Vagina (tissue), 2 donors: ENCODE measurements around the gene CISH. TPM values are rescaled to one million over a fixed set of nuclear protein-coding genes. Genes with fewer than 3 reads are reported as not detected.

Experiments used
- DNase-seq, 2 donors: peaks; one replicate each; pipeline ENCODE4 v3.0.0-alpha.2; 2017; ENCODE audit errors: extremely low spot score in 2 of 2
- H3K27ac ChIP-seq: fragments of 200-600 bp; sonication (generic); one replicate; pipeline ENCODE4 v1.5.1; 2019
- H3K27me3 ChIP-seq: fragments of 200-600 bp; sonication (generic); one replicate; pipeline ENCODE4 v1.5.1; 2019
- H3K36me3 ChIP-seq, 2 donors: fragments of 200-600 bp; sonication (generic); one replicate each; pipeline ENCODE4 v1.5.1; 2017 to 2019
- H3K4me1 ChIP-seq: fragments of 200-600 bp; sonication (generic); one replicate; pipeline ENCODE4 v1.5.1; 2019
- H3K4me3 ChIP-seq, 2 donors: fragments of 200-600 bp; sonication (generic); 1 replicate in 1 of 2; 2 replicates in 1 of 2; pipeline ENCODE4 v1.5.1; 2016 to 2019
- H3K9me3 ChIP-seq: fragments of 200-600 bp; sonication (generic); one replicate; pipeline ENCODE4 v1.5.1; 2019
- CTCF ChIP-seq, 3 experiments: fragments of 450-650 bp in 2 of 3; fragments of 200-600 bp in 1 of 3; sonication (generic) in 1 of 3; IDR thresholded peaks; one replicate each; pipeline ENCODE4 v1.5.1; 2017 to 2019; ENCODE audit warnings: antibody characterized with exemption in 3 of 3, mild to moderate bottlenecking in 2 of 3, moderate library complexity in 2 of 3
- POLR2A ChIP-seq, 2 donors: fragments of 450-650 bp; IDR thresholded peaks; one replicate each; pipeline ENCODE4 v1.6.1; 2017; ENCODE audit warnings: antibody characterized with exemption in 2 of 2, mild to moderate bottlenecking in 2 of 2, moderate library complexity in 2 of 2
- POLR2AphosphoS5 ChIP-seq, 2 donors: sonication (generic); formaldehyde crosslinking; IDR thresholded peaks; one replicate each; pipeline ENCODE4 v1.9.0; 2017; ENCODE audit warnings: antibody characterized with exemption in 2 of 2, mild to moderate bottlenecking in 2 of 2, low read depth in 1 of 2; ENCODE audit not compliant: insufficient read depth in 1 of 2
- intact Hi-C: fragments of 100-400 bp; cut with DNase I; formaldehyde crosslinking; loops from one replicate; pipeline ENCODE4 v1.15.1; 2023
- total RNA-seq: library from RNA; depleted of rRNA; stranded (reverse); fragments of >200 nt; gene quantifications from one replicate; pipeline ENCODE4 v1.2.3, GENCODE V29; 2016

The CISH gene
- total RNA-seq, 1 donor from 2014 or later, result 21.9 TPM

- intact Hi-C loops, result no loop called here
- Histone ChIP-seq H3K27me3 (no peaks in the 10 kb centered on the region), H3K4me1 (peaks cover 43% of the 10 kb centered on the region), H3K9me3 (no peaks in the 10 kb centered on the region), H3K36me3 (peaks cover 0 to 8% of the 10 kb centered on the region in 2 donors), H3K4me3 (no peak overlapping the region), H3K27ac (no peak overlapping the region)
- no peak for DNase-seq
- TF ChIP-seq POLR2AphosphoS5 (IDR thresholded peaks at IDR 0.05; ENCODE audit: insufficient read depth in 1 of 2, low read depth in 1 of 2), result no peak
- TF ChIP-seq CTCF (IDR thresholded peaks at IDR 0.05), result no peak
- no peak for TF ChIP-seq POLR2A (IDR thresholded peaks at IDR 0.05)
Measured at GRCh38 chr3:50572801-50573371, 38.7 kb downstream of the CISH start.

- Histone ChIP-seq H3K4me3 (no peak overlapping the region), H3K27ac (no peak overlapping the region), H3K27me3 (no peaks in the 10 kb centered on the region), H3K36me3 (peaks cover 0 to 8% of the 10 kb centered on the region in 2 donors), H3K4me1 (peaks cover 48% of the 10 kb centered on the region), H3K9me3 (no peaks in the 10 kb centered on the region)
- no peak for DNase-seq
- intact Hi-C loops, result no loop called here
- TF ChIP-seq CTCF (IDR thresholded peaks at IDR 0.05) (peak; percentile 91 to 94 (median 94)), POLR2A (IDR thresholded peaks at IDR 0.05) (no peak), POLR2AphosphoS5 (IDR thresholded peaks at IDR 0.05; ENCODE audit: insufficient read depth in 1 of 2, low read depth in 1 of 2) (peak in 1 of 2 donors; percentile 51)
Measured at GRCh38 chr3:50572158-50572557, 39.4 kb downstream of the CISH start.

GRCh38 chr3:50571486-50571885 lies 40.1 kb downstream of the CISH start:
- intact Hi-C loops, result loop anchor here (1.0 kb wide), 1 partner anchor 41 kb away; no protein-coding TSS in a partner anchor
- DNase-seq, result no peak
- no peak for TF ChIP-seq POLR2AphosphoS5 (IDR thresholded peaks at IDR 0.05; ENCODE audit: insufficient read depth in 1 of 2, low read depth in 1 of 2)
- no peak for TF ChIP-seq POLR2A (IDR thresholded peaks at IDR 0.05)
- TF ChIP-seq CTCF (IDR thresholded peaks at IDR 0.05), result no peak
- H3K4me1 ChIP-seq, result peaks cover 55% of the 10 kb centered on the region
- H3K36me3 ChIP-seq, result peaks cover 0 to 2% of the 10 kb centered on the region in 2 donors
- no peaks in the 10 kb centered on the region for H3K9me3 ChIP-seq
- no peaks in the 10 kb centered on the region for H3K27me3 ChIP-seq
- H3K27ac ChIP-seq, result no peak overlapping the region
- no peak overlapping the region for H3K4me3 ChIP-seq

GRCh38 chr3:50570508-50571279 lies 40.9 kb downstream of the CISH start:
- Histone ChIP-seq H3K4me3 (no peak overlapping the region), H3K27me3 (no peaks in the 10 kb centered on the region), H3K9me3 (no peaks in the 10 kb centered on the region), H3K4me1 (peaks cover 57% of the 10 kb centered on the region), H3K27ac (no peak overlapping the region), H3K36me3 (no peaks in the 10 kb centered on the region)
- no peak for DNase-seq
- intact Hi-C loops, result loop anchor here (1.0 kb wide), 1 partner anchor 42 kb away; no protein-coding TSS in a partner anchor
- no peak for TF ChIP-seq CTCF (IDR thresholded peaks at IDR 0.05)
- TF ChIP-seq POLR2AphosphoS5 (IDR thresholded peaks at IDR 0.05; ENCODE audit: insufficient read depth in 1 of 2, low read depth in 1 of 2), result no peak
- TF ChIP-seq POLR2A (IDR thresholded peaks at IDR 0.05), result no peak
